Stimulated activated CD4-positive, alpha-beta T cell treated with anti-CD3 and anti-CD28 coated beads, Interleukin-12 subunit alpha, Interleukin-12 subunit beta, amount 100 ng/mL, for 4 hours (primary cell): Measurements from ENCODE around the gene HDAC9.
"Not testable (repeated sequence)": the region's sequence is repeated elsewhere in the genome, so short reads cannot be mapped to it uniquely, and the experiment has no call there.

Experiments
- DNase-seq: peaks from one replicate; pipeline ENCODE4 v3.0.0-alpha.2; 2020

The HDAC9 gene

GRCh38 chr7:18990700-18991099 lies 495.2 kb downstream of the HDAC9 start:
- DNase-seq, result not testable (repeated sequence)

- DNase-seq, result no peak
These were observed 498.6 kb downstream of the HDAC9 start for GRCh38 chr7:18993933-18994668.

GRCh38 chr7:18995270-18995671 lies 499.7 kb downstream of the HDAC9 start:
- DNase-seq, result no peak

- no peak for DNase-seq
These were observed 500.4 kb downstream of the HDAC9 start for GRCh38 chr7:18995811-18996426.

GRCh38 chr7:18996583-18996982 lies 501.0 kb downstream of the HDAC9 start:
- DNase-seq, result no peak

- DNase-seq, result no peak
These were observed 502.1 kb downstream of the HDAC9 start for GRCh38 chr7:18997477-18998150.

DNA sequence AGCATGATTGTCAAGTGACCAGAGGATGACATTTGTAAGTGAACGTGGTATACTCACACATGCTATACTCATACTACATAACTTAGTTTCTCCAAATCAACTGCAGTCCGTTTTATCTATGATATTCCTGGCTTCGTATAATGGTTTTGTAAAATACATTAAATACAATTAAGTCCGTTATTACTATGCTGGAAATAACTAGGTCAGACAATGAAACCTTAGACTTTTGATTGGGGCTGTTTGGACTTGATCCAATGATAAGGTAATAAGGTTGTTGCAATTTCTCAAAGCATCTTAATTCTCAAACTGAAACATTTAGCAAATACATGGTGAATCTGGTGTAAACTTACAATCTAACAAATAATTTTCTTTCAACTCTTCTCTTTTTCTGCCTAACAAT lies 504.9 kb downstream of the HDAC9 start:
- DNase-seq, result no peak

DNA sequence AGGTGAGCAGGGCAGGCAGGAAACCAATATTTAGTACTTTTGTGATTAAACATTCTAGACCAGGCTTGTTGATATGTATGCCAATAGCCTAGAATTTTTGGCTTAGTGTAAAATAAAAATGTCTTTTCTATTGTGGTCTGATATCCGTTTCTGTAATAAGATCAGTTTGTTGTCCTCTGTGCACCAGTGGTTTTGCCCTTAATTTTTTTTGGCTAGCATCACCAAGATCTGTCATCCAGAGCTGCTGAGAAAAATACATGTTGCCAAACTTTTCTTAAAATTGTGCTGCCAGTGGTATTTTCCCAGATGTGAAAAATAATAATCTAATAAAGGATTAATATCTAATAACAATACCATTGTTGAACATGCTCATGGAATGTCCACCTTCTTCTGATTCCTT lies 506.3 kb downstream of the HDAC9 start:
- DNase-seq, result no peak

DNA sequence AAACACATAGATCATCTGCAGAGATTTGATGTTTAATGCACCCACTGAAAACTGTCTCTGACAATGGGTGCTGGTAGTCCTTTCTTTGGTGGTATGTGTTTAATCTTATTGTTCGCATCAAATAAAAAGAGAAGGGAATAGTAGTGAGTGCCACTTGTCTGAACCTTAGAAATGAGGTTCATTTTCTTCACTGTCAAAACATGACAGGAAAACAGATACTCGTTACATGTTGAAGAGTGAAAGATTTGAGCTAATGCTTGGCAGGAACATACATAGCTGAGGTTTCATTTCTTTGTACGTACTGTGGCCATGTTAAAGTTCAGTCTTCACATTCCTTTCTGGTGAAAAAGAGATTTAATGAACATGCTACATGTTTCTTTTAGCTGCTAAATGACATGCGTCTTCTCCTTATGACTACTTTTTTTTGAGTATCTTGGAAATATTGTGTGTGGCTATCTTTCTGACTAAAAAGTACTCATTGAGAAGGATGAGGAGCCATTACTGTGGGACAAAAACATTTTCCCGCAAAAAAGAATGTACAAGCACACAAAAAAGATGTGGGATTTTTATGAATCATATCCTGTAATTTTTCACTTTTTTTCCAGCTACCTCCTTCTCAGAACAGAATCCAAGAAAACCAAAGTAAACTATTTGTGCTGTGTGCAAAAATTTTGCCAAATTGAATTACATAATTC lies 513.8 kb downstream of the HDAC9 start:
- no peak for DNase-seq

- no peak for DNase-seq
These were observed 514.4 kb downstream of the HDAC9 start for GRCh38 chr7:19009936-19010280.

- no peak for DNase-seq
These were observed 515.7 kb downstream of the HDAC9 start for GRCh38 chr7:19011212-19011611.

GRCh38 chr7:19015098-19015497 lies 519.5 kb downstream of the HDAC9 start:
- DNase-seq, result no peak

- no peak for DNase-seq
These were observed 520.6 kb downstream of the HDAC9 start for GRCh38 chr7:19016140-19016539.

DNA sequence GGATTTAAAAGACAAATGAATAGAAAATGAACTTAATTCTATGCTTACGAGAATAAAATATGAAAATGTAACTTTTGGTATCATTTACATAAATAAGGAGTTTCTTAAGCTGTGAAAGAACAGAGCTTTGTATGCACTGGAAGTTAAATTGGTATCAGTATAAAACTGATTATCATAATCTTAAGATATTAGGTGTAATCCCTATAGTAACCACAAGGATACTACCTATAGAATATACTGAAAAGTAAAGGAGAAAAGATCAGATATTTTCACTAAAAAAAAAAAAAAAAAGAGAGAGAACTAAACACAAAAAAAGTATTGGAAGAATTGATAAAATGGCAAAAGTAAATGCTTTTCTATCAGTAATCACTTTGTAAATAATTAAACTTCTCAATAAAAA lies 521.8 kb downstream of the HDAC9 start:
- no peak for DNase-seq

DNA sequence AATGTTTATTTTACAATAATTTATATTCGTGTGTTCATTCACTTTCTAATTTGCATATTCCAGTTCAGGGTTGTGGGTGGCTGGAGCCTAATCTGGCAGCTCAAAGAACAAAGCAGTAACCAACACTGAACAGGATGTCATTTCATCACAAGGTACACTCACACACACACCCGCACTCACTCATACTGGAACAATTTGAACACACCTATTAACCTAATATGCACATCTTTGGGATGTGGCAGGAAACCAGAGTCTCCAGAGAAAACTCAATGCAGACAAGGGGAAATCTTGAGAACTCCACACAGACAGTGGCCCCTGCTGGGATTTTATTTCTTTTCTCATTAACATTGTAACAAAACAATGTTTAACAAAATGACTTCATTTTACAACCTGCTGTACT lies 524.5 kb downstream of the HDAC9 start:
- DNase-seq, result no peak

GRCh38 chr7:19020711-19021110 lies 525.2 kb downstream of the HDAC9 start:
- no peak for DNase-seq

DNA sequence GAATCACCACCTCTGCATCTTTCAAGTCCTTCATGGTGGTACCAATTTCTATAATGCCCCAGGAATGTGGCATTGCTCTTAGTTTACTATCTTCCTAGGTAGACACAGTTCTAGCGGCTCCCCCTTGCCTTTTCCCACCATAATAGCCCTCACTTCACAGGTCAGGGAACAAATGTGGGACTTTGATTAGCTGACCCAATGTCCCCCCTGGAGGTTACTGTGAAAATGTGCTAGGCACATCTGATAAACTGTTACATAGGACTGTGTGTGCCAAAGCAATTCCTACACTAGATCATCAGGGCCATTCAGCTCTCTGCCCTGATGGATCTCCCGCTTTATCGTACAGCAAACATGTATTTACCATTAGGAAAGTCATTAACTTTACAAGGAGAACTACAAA lies 527.9 kb downstream of the HDAC9 start:
- DNase-seq, result no peak

DNA sequence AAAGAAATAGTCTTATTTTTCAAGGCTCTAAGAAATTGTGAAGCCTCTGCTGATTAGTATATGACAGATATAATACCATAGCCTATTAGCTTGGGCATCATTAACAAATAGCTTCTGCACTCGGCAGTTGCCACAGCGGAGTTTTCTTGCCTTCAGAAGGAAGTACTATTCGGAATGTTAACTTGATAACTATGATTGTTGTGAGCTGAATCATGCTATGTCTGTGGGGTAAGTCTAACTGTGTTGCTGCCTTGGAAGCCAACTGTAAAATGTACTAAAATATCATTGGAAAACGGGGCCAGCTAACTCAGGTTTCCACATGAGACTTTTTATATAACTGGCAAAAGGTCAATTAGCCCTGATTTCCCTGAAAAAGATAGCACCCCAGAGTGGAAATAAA lies 528.7 kb downstream of the HDAC9 start:
- DNase-seq, result no peak

GRCh38 chr7:19026888-19027287 lies 531.3 kb downstream of the HDAC9 start:
- no peak for DNase-seq

DNA sequence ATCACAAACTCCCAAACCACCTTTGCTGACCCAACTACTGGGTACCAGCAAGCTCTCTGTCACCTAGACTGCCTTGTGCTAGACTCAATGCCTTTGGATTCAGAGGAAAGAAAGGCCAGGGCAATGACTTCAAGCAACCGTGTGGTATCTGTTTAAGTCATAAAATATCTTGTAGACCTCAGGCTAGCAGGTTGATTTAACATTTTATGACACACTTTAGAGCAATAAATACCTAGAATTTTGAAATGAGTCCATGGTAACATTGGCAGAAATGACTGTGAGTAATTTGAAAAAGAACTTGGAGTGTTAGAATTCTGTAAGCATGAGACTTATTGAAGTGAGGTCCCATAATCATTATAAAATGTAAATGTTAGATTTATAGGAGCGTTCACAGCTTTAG lies 534.7 kb downstream of the HDAC9 start:
- DNase-seq, result no peak

GRCh38 chr7:19032942-19033341 lies 537.4 kb downstream of the HDAC9 start:
- DNase-seq, result not testable (repeated sequence)

- DNase-seq, result peak; percentile 9
These were observed 556.3 kb downstream of the HDAC9 start for GRCh38 chr7:19051767-19052375.
